Smooth muscle cell (in vitro differentiated cells): ENCODE results near the gene CDK8. TPM values are rescaled to one million over a fixed set of nuclear protein-coding genes. Genes with fewer than 3 reads are reported as not detected.

Experiments used
- DNase-seq: peaks from one replicate; lab custom pipeline; 2025; ENCODE audit not compliant: unreplicated experiment; lab: John Stamatoyannopoulos, UW
- H2AFZ ChIP-seq: fragments of 200-600 bp; sonication (generic); 2 replicates; pipeline ENCODE4 v1.6.0; 2016; ENCODE audit warnings: antibody characterized with exemption, low read depth, mild to moderate bottlenecking
- H3F3A ChIP-seq: fragments of 200-600 bp; sonication (generic); 2 replicates; pipeline ENCODE4 v1.6.0; 2017; ENCODE audit warnings: antibody characterized with exemption, low read depth
- H3K27ac ChIP-seq: fragments of 200-600 bp; sonication (generic); 2 replicates; pipeline ENCODE4 v1.5.1; 2016; ENCODE audit warnings: low read depth, mild to moderate bottlenecking
- H3K27me3 ChIP-seq: fragments of 200-600 bp; sonication (generic); 2 replicates; pipeline ENCODE4 v1.6.1; 2016; ENCODE audit warnings: low read depth, mild to moderate bottlenecking
- H3K36me3 ChIP-seq: fragments of 200-600 bp; sonication (generic); 2 replicates; pipeline ENCODE4 v1.5.1; 2016; ENCODE audit warnings: low read depth
- H3K4me1 ChIP-seq: fragments of 200-600 bp; sonication (generic); 2 replicates; pipeline ENCODE4 v1.5.1; 2016; ENCODE audit warnings: low read depth
- H3K4me2 ChIP-seq: fragments of 200-600 bp; sonication (generic); 2 replicates; pipeline ENCODE4 v1.6.0; 2016; ENCODE audit warnings: mild to moderate bottlenecking
- H3K4me3 ChIP-seq: fragments of 200-600 bp; sonication (generic); 2 replicates; pipeline ENCODE4 v1.5.1; 2016; ENCODE audit warnings: mild to moderate bottlenecking
- H3K79me2 ChIP-seq: fragments of 200-600 bp; sonication (generic); 2 replicates; pipeline ENCODE4 v1.6.0; 2016; ENCODE audit warnings: low read depth, mild to moderate bottlenecking
- H3K9ac ChIP-seq: fragments of 200-600 bp; sonication (generic); 2 replicates; pipeline ENCODE4 v1.6.0; 2016; ENCODE audit warnings: low read depth
- H3K9me3 ChIP-seq: fragments of 200-600 bp; sonication (generic); replicated peaks from 2 replicates; pipeline ENCODE4 v1.5.1; 2016; ENCODE audit warnings: low read depth
- H4K20me1 ChIP-seq: fragments of 200-600 bp; sonication (generic); 2 replicates; pipeline ENCODE4 v1.6.0; 2016; ENCODE audit warnings: low read depth
- WGBS: methylation state at CpG from one replicate; pipeline ENCODE4 v1.1.7; 2016; ENCODE audit warnings: low lambda C conversion rate; 5-methylcytosine and 5-hydroxymethylcytosine counted together
- polyA plus RNA-seq: library from polyadenylated mRNA; unstranded; fragments of >200 nt; fragmentation: Nextera tagmentation; extraction: Ambion mirVana; gene quantifications from 2 replicates; pipeline ENCODE4 v1.2.1, GENCODE V29; 2016
- total RNA-seq: library from RNA; depleted of rRNA; stranded (reverse); fragments of >200 nt; gene quantifications from 2 replicates; pipeline ENCODE4 v1.2.3, GENCODE V29; 2014
- TF ChIP-seq, protein P1 (sequence below): fragments of 200-600 bp; sonication (generic); IDR thresholded peaks from 2 replicates; pipeline ENCODE4 v1.5.1; 2017; ENCODE audit warnings: borderline replicate concordance, mild to moderate bottlenecking, antibody characterized with exemption; ENCODE audit not compliant: insufficient read depth, poor library complexity, severe bottlenecking

The CDK8 gene
- total and polyA plus RNA-seq, 2 experiments from 2014 or later: 12.6 to 45.4 TPM

DNA sequence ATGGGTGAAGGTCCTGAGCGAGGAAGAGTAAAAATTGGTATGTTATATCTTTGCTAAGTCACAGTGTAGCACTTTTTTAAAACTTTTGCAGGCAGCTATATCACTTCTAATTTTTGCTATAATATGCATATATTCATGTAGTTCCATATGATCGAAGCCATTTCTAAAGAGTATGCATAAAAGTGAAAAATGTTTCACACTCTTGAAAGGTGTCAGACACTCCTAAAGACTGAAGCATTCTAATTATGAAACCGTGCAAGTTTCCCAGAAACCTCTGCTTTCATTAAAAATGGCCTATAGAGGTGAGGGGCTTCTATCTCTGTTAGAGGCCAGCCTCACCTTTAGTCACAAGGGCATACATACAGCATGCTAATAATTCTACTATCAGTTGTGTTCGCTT lies 128.9 kb downstream of the CDK8 start:
- no peak overlapping the region for H3K27ac ChIP-seq
- DNase-seq: no peak
- H3K9ac ChIP-seq: no peak overlapping the region
- H4K20me1 ChIP-seq: no peaks in the 10 kb centered on the region
- no peaks in the 10 kb centered on the region for H3K4me1 ChIP-seq
- H3F3A ChIP-seq: no peaks in the 10 kb centered on the region
- H3K9me3 ChIP-seq: no peaks in the 10 kb centered on the region
- no peaks in the 10 kb centered on the region for H3K27me3 ChIP-seq
- H3K36me3 ChIP-seq: peaks cover 6% of the 10 kb centered on the region
- 96% methylated on average over 4 of the region's 4 CpGs for WGBS
- no peaks in the 10 kb centered on the region for H3K79me2 ChIP-seq
- H3K4me3 ChIP-seq: no peak overlapping the region
- H2AFZ ChIP-seq: no peak overlapping the region
- TF ChIP-seq, protein P1, sequence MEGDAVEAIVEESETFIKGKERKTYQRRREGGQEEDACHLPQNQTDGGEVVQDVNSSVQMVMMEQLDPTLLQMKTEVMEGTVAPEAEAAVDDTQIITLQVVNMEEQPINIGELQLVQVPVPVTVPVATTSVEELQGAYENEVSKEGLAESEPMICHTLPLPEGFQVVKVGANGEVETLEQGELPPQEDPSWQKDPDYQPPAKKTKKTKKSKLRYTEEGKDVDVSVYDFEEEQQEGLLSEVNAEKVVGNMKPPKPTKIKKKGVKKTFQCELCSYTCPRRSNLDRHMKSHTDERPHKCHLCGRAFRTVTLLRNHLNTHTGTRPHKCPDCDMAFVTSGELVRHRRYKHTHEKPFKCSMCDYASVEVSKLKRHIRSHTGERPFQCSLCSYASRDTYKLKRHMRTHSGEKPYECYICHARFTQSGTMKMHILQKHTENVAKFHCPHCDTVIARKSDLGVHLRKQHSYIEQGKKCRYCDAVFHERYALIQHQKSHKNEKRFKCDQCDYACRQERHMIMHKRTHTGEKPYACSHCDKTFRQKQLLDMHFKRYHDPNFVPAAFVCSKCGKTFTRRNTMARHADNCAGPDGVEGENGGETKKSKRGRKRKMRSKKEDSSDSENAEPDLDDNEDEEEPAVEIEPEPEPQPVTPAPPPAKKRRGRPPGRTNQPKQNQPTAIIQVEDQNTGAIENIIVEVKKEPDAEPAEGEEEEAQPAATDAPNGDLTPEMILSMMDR: no peak
- H3K4me2 ChIP-seq: no peak overlapping the region

DNA sequence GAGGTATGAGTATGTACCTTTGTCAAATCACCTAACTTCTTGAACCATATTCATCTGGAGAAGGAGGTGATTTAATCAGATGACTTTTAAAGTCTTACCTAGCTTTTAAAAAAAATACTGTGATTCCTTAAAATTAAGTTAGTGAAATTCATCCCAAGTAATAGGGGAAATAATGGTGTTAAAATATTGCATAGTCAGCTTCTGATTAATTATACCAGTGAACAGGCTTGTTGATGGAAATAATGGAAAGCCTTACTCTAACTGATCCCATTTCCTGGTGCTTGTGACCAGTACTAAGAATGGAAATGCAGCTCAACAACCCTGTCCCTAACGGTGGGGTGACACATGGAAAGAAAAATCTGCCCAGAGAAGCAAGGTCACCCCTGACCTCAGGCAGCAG lies 130.7 kb downstream of the CDK8 start:
- H3K4me3 ChIP-seq: no peak overlapping the region
- H4K20me1 ChIP-seq: no peaks in the 10 kb centered on the region
- H3K27me3 ChIP-seq: no peaks in the 10 kb centered on the region
- no peaks in the 10 kb centered on the region for H3K4me1 ChIP-seq
- no peaks in the 10 kb centered on the region for H3K9me3 ChIP-seq
- H3K36me3 ChIP-seq: peaks cover 6% of the 10 kb centered on the region
- H3K27ac ChIP-seq: no peak overlapping the region
- no peak for DNase-seq
- WGBS: 93% methylated on average over 1 of the region's 1 CpG
- H3K4me2 ChIP-seq: no peak overlapping the region
- no peak overlapping the region for H3K9ac ChIP-seq
- H2AFZ ChIP-seq: no peak overlapping the region
- H3F3A ChIP-seq: no peaks in the 10 kb centered on the region
- TF ChIP-seq, protein P1: no peak
- no peaks in the 10 kb centered on the region for H3K79me2 ChIP-seq

DNA sequence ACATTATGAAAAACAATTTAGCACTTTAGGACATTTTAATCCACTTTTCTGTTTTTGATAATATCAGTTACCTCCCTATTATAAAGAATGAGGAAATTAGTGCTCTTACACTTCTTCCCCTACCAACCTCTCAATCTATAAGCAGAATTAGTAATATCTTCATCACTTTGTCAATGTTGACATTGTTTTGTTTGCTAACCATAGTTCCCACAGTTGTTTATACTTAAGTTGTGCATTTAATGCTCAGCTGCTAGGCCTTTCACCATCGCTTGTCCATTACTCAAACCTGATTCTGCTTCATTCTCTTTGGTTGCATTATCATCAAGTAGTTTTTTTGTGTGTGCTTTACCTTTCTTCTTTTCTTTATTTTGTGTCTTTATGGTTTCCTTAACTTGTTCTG lies 132.1 kb downstream of the CDK8 start:
- H3F3A ChIP-seq: no peaks in the 10 kb centered on the region
- no peaks in the 10 kb centered on the region for H3K9me3 ChIP-seq
- H3K4me3 ChIP-seq: no peak overlapping the region
- no peaks in the 10 kb centered on the region for H3K27me3 ChIP-seq
- H3K27ac ChIP-seq: no peak overlapping the region
- H3K36me3 ChIP-seq: peaks cover 6% of the 10 kb centered on the region
- no peak overlapping the region for H2AFZ ChIP-seq
- H3K79me2 ChIP-seq: no peaks in the 10 kb centered on the region
- TF ChIP-seq, protein P1: no peak
- no peak overlapping the region for H3K9ac ChIP-seq
- 97% methylated on average over 1 of the region's 1 CpG for WGBS
- no peak overlapping the region for H3K4me2 ChIP-seq
- no peak for DNase-seq
- no peaks in the 10 kb centered on the region for H4K20me1 ChIP-seq
- no peaks in the 10 kb centered on the region for H3K4me1 ChIP-seq

DNA sequence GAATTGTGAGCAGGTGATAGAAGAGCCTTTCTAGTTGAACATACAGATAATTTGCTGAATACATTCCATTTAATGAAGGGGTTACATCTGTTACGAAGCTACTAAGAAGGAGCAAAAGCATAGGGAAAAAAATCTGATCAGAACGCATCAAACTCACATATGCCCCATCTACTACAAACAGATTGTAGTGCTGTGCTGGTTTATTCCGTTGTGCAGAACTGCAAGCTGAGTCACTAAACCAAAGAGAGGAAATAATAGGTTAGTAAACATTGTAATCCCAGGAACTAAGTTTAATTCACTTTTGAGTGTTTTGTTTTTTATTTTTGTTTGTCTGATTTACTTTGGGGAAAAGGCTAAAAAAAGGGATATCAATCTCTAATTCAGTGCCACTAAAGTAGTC lies 136.3 kb downstream of the CDK8 start:
- Histone ChIP-seq H3K9me3 (no peaks in the 10 kb centered on the region), H3K27me3 (no peaks in the 10 kb centered on the region), H3K4me3 (no peak overlapping the region), H2AFZ (no peak overlapping the region), H4K20me1 (peaks cover 2% of the 10 kb centered on the region), H3K9ac (no peak overlapping the region), H3F3A (no peaks in the 10 kb centered on the region), H3K79me2 (no peaks in the 10 kb centered on the region), H3K4me2 (no peak overlapping the region), H3K36me3 (peaks cover 6% of the 10 kb centered on the region), H3K4me1 (no peaks in the 10 kb centered on the region), H3K27ac (no peak overlapping the region)
- DNase-seq: no peak
- TF ChIP-seq, protein P1: no peak
- WGBS: 90% methylated on average over 3 of the region's 3 CpGs
